Ovary (tissue), 3 donors: ENCODE results near the gene MAGI1.

ENCODE experiments used
- CTCF ChIP-seq, 3 donors: fragments of 450-650 bp in 2 of 3; fragments of 200-600 bp in 1 of 3; IDR thresholded peaks; one replicate each; pipeline versions ENCODE4 v1.5.1 to v1.8.0; 2016 to 2022; ENCODE audit warnings: antibody characterized with exemption in 3 of 3, mild to moderate bottlenecking in 1 of 3
- EP300 ChIP-seq: sonication (generic); formaldehyde crosslinking; IDR thresholded peaks from one replicate; pipeline ENCODE4 v1.6.1; 2017; ENCODE audit warnings: antibody characterized with exemption
- POLR2A ChIP-seq: fragments of 450-650 bp; IDR thresholded peaks from one replicate; pipeline ENCODE4 v1.6.1; 2017; ENCODE audit warnings: antibody characterized with exemption, mild to moderate bottlenecking, moderate library complexity
- donor health status: DM: no; HTN: no; CAD: no.

GRCh38 chr3:65356331-65357248 lies 682.1 kb downstream of the MAGI1 start:
- TF ChIP-seq CTCF (IDR thresholded peaks at IDR 0.05) (no peak), EP300 (no peak), POLR2A (no peak)
